Measurements from ENCODE around the gene ATF7IP.

GRCh38 chr12:14357486-14357885 lies 8.0 kb upstream of the ATF7IP start:
- no peak for TF ChIP-seq CTCF (IDR thresholded peaks at IDR 0.05)
- no peak for TF ChIP-seq POLR2A (IDR thresholded peaks at IDR 0.05)
